Testis (tissue), 3 donors: ENCODE data around the gene INPP4A. TPM values are rescaled to one million over a fixed set of nuclear protein-coding genes. Genes with fewer than 3 reads are reported as not detected.

Experiments
- DNase-seq: peaks from one replicate; pipeline ENCODE4 v3.0.0-alpha.2; 2019
- H3K27ac ChIP-seq, 2 donors: fragments of 200-600 bp; sonication (generic); one replicate each; pipeline ENCODE4 v1.5.1; 2019
- H3K27me3 ChIP-seq: fragments of 200-600 bp; sonication (generic); one replicate; pipeline ENCODE4 v1.5.1; 2019
- H3K36me3 ChIP-seq: fragments of 200-600 bp; sonication (generic); one replicate; pipeline ENCODE4 v1.5.1; 2017; ENCODE audit warnings: low read depth; ENCODE audit errors: missing control alignments
- H3K4me1 ChIP-seq: fragments of 200-600 bp; sonication (generic); one replicate; pipeline ENCODE4 v1.5.1; 2019
- H3K4me3 ChIP-seq, 2 donors: fragments of 200-600 bp; sonication (generic); one replicate each; pipeline ENCODE4 v1.5.1; 2017 to 2019
- H3K9me3 ChIP-seq: fragments of 200-600 bp; sonication (generic); one replicate; pipeline ENCODE4 v1.5.1; 2017
- POLR2A ChIP-seq: fragments of 450-650 bp; IDR thresholded peaks from one replicate; pipeline ENCODE4 v1.6.1; 2017; ENCODE audit warnings: antibody characterized with exemption, mild to moderate bottlenecking, moderate library complexity
- WGBS, 2 donors: methylation state at CpG; one replicate each; pipeline ENCODE4 v1.1.5; 2018; 5-methylcytosine and 5-hydroxymethylcytosine counted together
- intact Hi-C: fragments of 100-400 bp; cut with DNase I; formaldehyde crosslinking; loops from one replicate; pipeline ENCODE4 v1.15.1; 2023; ENCODE audit warnings: low total_unique reads
- polyA plus RNA-seq: library from polyadenylated mRNA; stranded (reverse); fragments of 350-450 nt; fragmentation: Illumina TruSeq; extraction: RNeasy Lipid Tissue Mini Kit (QIAGEN cat#74804); gene quantifications from one replicate; pipeline ENCODE4 v1.2.3, GENCODE V29; 2014; ENCODE audit warnings: low read depth, low replicate concordance; ENCODE audit not compliant: insufficient read depth
- total RNA-seq, 2 donors: library from RNA; depleted of rRNA; stranded (reverse); fragments of >200 nt; gene quantifications; one replicate each; pipeline ENCODE4 v1.2.3, GENCODE V29; 2016
- TF ChIP-seq, protein P1 (sequence below), 3 experiments: fragments of 450-650 bp in 2 of 3; fragments of 200-600 bp in 1 of 3; sonication (generic) in 1 of 3; IDR thresholded peaks; one replicate each; pipeline ENCODE4 v1.5.1; 2016 to 2019; ENCODE audit warnings: antibody characterized with exemption in 3 of 3, mild to moderate bottlenecking in 2 of 3, moderate library complexity in 1 of 3

Gene INPP4A
- total and polyA plus RNA-seq, 3 donors from 2014 or later = 13.3 to 42.9 (median 35.6) TPM

DNA sequence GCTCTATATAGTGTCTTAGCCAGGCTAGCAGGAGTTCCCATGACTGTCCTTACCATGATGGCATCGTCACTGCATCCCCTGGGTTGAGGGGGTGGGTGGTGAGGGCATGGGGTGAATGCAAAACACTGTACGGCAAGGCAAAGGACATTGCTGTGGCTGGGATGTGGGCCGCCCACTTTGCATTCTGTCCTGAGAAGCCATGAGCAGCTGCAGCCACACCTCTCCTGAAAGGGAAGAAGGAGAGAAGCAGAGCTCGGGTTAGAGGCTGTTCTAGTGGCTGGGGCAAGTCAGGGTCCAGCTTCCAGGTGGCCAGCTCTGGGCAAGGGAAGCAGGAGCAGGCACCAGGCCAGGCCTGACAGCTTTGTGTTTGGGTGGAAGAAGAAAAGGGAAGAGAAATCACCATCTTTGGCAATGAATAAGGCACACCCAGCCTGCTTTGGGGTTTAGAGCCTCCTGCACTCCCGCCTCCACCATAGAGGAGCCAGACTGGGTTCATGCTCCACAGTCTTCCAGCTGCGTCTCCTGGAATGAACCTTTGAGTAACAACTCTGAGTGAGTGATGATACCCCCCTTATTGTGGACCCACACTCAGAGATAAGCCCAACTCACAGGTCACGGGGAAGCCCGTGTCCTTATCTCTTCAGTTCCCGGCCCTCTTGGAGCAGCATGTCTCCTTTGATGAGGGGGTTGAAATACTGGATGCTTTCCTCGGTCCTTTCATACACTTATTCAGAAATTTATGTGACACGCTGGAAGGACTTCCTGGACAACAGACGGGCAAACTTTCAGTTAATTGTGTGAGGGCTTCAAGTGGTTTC, 63.4 kb downstream of the INPP4A start:
- TF ChIP-seq POLR2A = no peak
- TF ChIP-seq, protein P1, sequence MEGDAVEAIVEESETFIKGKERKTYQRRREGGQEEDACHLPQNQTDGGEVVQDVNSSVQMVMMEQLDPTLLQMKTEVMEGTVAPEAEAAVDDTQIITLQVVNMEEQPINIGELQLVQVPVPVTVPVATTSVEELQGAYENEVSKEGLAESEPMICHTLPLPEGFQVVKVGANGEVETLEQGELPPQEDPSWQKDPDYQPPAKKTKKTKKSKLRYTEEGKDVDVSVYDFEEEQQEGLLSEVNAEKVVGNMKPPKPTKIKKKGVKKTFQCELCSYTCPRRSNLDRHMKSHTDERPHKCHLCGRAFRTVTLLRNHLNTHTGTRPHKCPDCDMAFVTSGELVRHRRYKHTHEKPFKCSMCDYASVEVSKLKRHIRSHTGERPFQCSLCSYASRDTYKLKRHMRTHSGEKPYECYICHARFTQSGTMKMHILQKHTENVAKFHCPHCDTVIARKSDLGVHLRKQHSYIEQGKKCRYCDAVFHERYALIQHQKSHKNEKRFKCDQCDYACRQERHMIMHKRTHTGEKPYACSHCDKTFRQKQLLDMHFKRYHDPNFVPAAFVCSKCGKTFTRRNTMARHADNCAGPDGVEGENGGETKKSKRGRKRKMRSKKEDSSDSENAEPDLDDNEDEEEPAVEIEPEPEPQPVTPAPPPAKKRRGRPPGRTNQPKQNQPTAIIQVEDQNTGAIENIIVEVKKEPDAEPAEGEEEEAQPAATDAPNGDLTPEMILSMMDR (IDR thresholded peaks at IDR 0.05) = no peak
- Histone ChIP-seq H3K9me3 (no peaks in the 10 kb centered on the region), H3K36me3 (no peaks in the 10 kb centered on the region), H3K4me3 (no peak overlapping the region), H3K4me1 (peaks cover 39% of the 10 kb centered on the region), H3K27me3 (no peaks in the 10 kb centered on the region), H3K27ac (peak overlapping the region in 1 of 2 donors; percentile 58)
- DNase-seq = peak; percentile 52
- intact Hi-C loops = no loop called here
- WGBS, 2 donors = 47 to 65% methylated on average over 9 to 12 of the region's 12 CpGs

GRCh38 chr2:98508709-98509066, 64.0 kb downstream of the INPP4A start:
- peak; percentile 36 for DNase-seq

GRCh38 chr2:98509542-98510321, 65.1 kb downstream of the INPP4A start:
- Histone ChIP-seq H3K36me3 (no peaks in the 10 kb centered on the region), H3K27me3 (no peaks in the 10 kb centered on the region), H3K4me3 (no peak overlapping the region), H3K27ac (no peak overlapping the region), H3K9me3 (no peaks in the 10 kb centered on the region), H3K4me1 (peaks cover 28% of the 10 kb centered on the region)
- TF ChIP-seq, protein P1 (IDR thresholded peaks at IDR 0.05) = no peak
- no peak for TF ChIP-seq POLR2A
- WGBS, 2 donors = 89 to 91% methylated on average over 7 of the region's 7 CpGs
- intact Hi-C loops = no loop called here
- DNase-seq = no peak

More at GRCh38 chr2:98508709-98509066, 64.0 kb downstream of the INPP4A start:
- Histone ChIP-seq H3K4me3 (no peak overlapping the region), H3K27me3 (no peaks in the 10 kb centered on the region), H3K4me1 (peaks cover 37% of the 10 kb centered on the region), H3K27ac (no peak overlapping the region), H3K9me3 (no peaks in the 10 kb centered on the region), H3K36me3 (no peaks in the 10 kb centered on the region)
- intact Hi-C loops = no loop called here
- no peak for TF ChIP-seq POLR2A
- TF ChIP-seq, protein P1 (IDR thresholded peaks at IDR 0.05) = no peak
- 85 to 93% methylated on average over 9 of the region's 9 CpGs for WGBS, 2 donors

DNA sequence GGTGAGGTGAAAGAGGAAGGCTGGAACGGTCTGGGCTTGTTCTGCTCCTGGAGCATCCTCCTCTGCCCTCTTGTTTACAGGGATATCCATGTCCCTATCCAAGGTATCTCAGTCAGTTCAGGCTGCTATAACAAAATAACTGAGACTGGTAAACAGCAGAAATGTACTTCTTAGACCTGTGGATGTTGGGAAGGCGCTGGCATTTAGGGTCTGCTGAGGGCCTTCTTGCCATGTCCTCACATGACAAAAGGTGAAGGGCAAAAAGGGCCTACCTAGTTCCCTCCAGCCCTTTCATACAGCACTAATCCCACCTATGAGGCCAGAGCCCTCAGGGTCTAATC, 65.6 kb downstream of the INPP4A start:
- Histone ChIP-seq H3K36me3 (no peaks in the 10 kb centered on the region), H3K4me1 (peaks cover 28% of the 10 kb centered on the region), H3K9me3 (no peaks in the 10 kb centered on the region), H3K27ac (no peak overlapping the region), H3K4me3 (no peak overlapping the region), H3K27me3 (no peaks in the 10 kb centered on the region)
- DNase-seq = no peak
- 85 to 96% methylated on average over 2 of the region's 2 CpGs for WGBS, 2 donors
- TF ChIP-seq, protein P1 (IDR thresholded peaks at IDR 0.05) = no peak
- TF ChIP-seq POLR2A = no peak
- intact Hi-C loops = no loop called here
